Ishikawa (cell line): Measurements from ENCODE around the gene SLC29A2.

ENCODE experiments used
- CEBPB ChIP-seq: IDR thresholded peaks from 2 replicates; pipeline ENCODE4 v1.6.1; 2012
- EGR1 ChIP-seq: IDR thresholded peaks from 2 replicates; pipeline ENCODE4 v1.6.1; 2012
- EP300 ChIP-seq: IDR thresholded peaks from 2 replicates; pipeline ENCODE4 v1.6.1; 2012; ENCODE audit warnings: borderline replicate concordance
- FOXM1 ChIP-seq: IDR thresholded peaks from 2 replicates; pipeline ENCODE4 v1.6.1; 2012; ENCODE audit warnings: low read depth, borderline replicate concordance
- RAD21 ChIP-seq: IDR thresholded peaks from 2 replicates; pipeline ENCODE4 v1.6.1; 2012; ENCODE audit warnings: low read depth
- TAF1 ChIP-seq: IDR thresholded peaks from 2 replicates; pipeline ENCODE4 v1.6.1; 2012; ENCODE audit warnings: low read depth, mild to moderate bottlenecking
- TEAD4 ChIP-seq: IDR thresholded peaks from 2 replicates; pipeline ENCODE4 v1.6.1; 2012
- YY1 ChIP-seq: IDR thresholded peaks from 2 replicates; pipeline ENCODE4 v1.6.1; 2012; ENCODE audit warnings: low read depth
- TF ChIP-seq, protein P1 (sequence below): IDR thresholded peaks from 2 replicates; pipeline ENCODE4 v1.6.1; 2012; ENCODE audit warnings: low read depth, mild to moderate bottlenecking
- TF ChIP-seq, protein P2 (sequence below): IDR thresholded peaks from 2 replicates; pipeline ENCODE4 v1.6.1; 2012
- TF ChIP-seq, protein P3 (sequence below): IDR thresholded peaks from 2 replicates; pipeline ENCODE4 v1.6.1; 2012

DNA sequence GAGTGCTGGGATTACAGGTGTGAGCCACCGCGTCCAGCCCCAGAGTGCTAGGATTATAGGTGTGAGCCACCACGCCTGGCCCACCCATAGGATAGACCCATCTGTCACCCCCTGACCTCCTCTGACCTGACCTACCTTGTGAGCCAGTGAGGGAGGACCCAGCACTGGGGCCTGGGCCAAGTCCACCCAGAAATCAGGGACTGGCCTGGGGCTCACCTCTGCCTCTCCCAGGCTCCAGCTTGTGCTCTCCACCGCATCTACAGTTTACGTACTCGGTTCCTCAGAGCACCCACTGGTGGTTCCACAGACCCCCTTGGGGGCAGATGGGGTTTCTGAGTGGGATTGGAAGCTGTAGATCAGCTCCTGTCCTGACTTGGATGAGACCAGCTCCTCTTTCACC, 6.4 kb downstream of the SLC29A2 start:
- TF ChIP-seq, protein P1, sequence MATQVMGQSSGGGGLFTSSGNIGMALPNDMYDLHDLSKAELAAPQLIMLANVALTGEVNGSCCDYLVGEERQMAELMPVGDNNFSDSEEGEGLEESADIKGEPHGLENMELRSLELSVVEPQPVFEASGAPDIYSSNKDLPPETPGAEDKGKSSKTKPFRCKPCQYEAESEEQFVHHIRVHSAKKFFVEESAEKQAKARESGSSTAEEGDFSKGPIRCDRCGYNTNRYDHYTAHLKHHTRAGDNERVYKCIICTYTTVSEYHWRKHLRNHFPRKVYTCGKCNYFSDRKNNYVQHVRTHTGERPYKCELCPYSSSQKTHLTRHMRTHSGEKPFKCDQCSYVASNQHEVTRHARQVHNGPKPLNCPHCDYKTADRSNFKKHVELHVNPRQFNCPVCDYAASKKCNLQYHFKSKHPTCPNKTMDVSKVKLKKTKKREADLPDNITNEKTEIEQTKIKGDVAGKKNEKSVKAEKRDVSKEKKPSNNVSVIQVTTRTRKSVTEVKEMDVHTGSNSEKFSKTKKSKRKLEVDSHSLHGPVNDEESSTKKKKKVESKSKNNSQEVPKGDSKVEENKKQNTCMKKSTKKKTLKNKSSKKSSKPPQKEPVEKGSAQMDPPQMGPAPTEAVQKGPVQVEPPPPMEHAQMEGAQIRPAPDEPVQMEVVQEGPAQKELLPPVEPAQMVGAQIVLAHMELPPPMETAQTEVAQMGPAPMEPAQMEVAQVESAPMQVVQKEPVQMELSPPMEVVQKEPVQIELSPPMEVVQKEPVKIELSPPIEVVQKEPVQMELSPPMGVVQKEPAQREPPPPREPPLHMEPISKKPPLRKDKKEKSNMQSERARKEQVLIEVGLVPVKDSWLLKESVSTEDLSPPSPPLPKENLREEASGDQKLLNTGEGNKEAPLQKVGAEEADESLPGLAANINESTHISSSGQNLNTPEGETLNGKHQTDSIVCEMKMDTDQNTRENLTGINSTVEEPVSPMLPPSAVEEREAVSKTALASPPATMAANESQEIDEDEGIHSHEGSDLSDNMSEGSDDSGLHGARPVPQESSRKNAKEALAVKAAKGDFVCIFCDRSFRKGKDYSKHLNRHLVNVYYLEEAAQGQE = no peak
- TF ChIP-seq CEBPB = no peak
- TF ChIP-seq YY1 = no peak
- TF ChIP-seq TAF1 = no peak
- no peak for TF ChIP-seq EP300
- TF ChIP-seq EGR1 = no peak
- TF ChIP-seq TEAD4 = no peak
- TF ChIP-seq RAD21 = no peak
- TF ChIP-seq, protein P2, sequence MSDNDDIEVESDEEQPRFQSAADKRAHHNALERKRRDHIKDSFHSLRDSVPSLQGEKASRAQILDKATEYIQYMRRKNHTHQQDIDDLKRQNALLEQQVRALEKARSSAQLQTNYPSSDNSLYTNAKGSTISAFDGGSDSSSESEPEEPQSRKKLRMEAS = no peak
- TF ChIP-seq, protein P3, sequence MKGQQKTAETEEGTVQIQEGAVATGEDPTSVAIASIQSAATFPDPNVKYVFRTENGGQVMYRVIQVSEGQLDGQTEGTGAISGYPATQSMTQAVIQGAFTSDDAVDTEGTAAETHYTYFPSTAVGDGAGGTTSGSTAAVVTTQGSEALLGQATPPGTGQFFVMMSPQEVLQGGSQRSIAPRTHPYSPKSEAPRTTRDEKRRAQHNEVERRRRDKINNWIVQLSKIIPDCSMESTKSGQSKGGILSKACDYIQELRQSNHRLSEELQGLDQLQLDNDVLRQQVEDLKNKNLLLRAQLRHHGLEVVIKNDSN = no peak
- TF ChIP-seq FOXM1 = no peak
